Esophagus muscularis mucosa (tissue), 4 donors: Measurements from ENCODE around the gene EDEM1. TPM values are rescaled to one million over a fixed set of nuclear protein-coding genes. Genes with fewer than 3 reads are reported as not detected.

Experiments used
- DNase-seq: peaks from one replicate; pipeline ENCODE4 v3.0.0-alpha.2; 2017; ENCODE audit errors: extremely low spot score
- H3K27ac ChIP-seq, 4 donors: fragments of 200-600 bp; sonication (generic); replicated peaks in 1 of 4; 1 replicate in 3 of 4; 2 replicates in 1 of 4; pipeline ENCODE4 v1.5.1; 2016 to 2019; ENCODE audit warnings: mild to moderate bottlenecking in 1 of 4
- H3K27me3 ChIP-seq, 4 donors: fragments of 200-600 bp; sonication (generic); one replicate each; pipeline versions ENCODE4 v1.5.1 to v1.6.0; 2016 to 2019
- H3K36me3 ChIP-seq, 4 donors: fragments of 200-600 bp; sonication (generic); one replicate each; pipeline ENCODE4 v1.5.1; 2016 to 2019
- H3K4me1 ChIP-seq, 4 donors: fragments of 200-600 bp; sonication (generic); one replicate each; pipeline ENCODE4 v1.5.1; 2016 to 2019
- H3K4me3 ChIP-seq, 4 donors: fragments of 200-600 bp; sonication (generic); 1 replicate in 2 of 4; 2 replicates in 2 of 4; pipeline ENCODE4 v1.5.1; 2016 to 2019; ENCODE audit warnings: mild to moderate bottlenecking in 4 of 4, moderate library complexity in 1 of 4
- H3K9me3 ChIP-seq, 4 donors: fragments of 200-600 bp; sonication (generic); 1 replicate in 3 of 4; 2 replicates in 1 of 4; pipeline ENCODE4 v1.5.1; 2016 to 2019
- CTCF ChIP-seq, 3 experiments: fragments of 200-600 bp in 2 of 3; fragments of 450-650 bp in 1 of 3; sonication (generic) in 2 of 3; IDR thresholded peaks; one replicate each; pipeline ENCODE4 v1.5.1; 2017 to 2019; ENCODE audit warnings: antibody characterized with exemption in 3 of 3, mild to moderate bottlenecking in 2 of 3, moderate library complexity in 1 of 3
- EP300 ChIP-seq: sonication (generic); formaldehyde crosslinking; IDR thresholded peaks from one replicate; pipeline ENCODE4 v1.6.1; 2017; ENCODE audit warnings: antibody characterized with exemption
- POLR2A ChIP-seq: fragments of 450-650 bp; IDR thresholded peaks from one replicate; pipeline ENCODE4 v1.6.1; 2017; ENCODE audit warnings: antibody characterized with exemption, moderate library complexity, mild to moderate bottlenecking, low read depth
- POLR2AphosphoS5 ChIP-seq, 2 donors: sonication (generic); formaldehyde crosslinking; IDR thresholded peaks; one replicate each; pipeline ENCODE4 v1.6.1; 2017; ENCODE audit warnings: antibody characterized with exemption in 2 of 2
- WGBS: methylation state at CpG from one replicate; pipeline ENCODE4 v1.1.5; 2018; 5-methylcytosine and 5-hydroxymethylcytosine counted together
- intact Hi-C: fragments of 100-400 bp; cut with DNase I; formaldehyde crosslinking; loops from one replicate; pipeline ENCODE4 v1.15.1; 2023
- total RNA-seq, 4 donors: library from RNA; depleted of rRNA; stranded (reverse); fragments of >200 nt; gene quantifications; one replicate each; pipeline versions ENCODE4 v1.1.0 to v1.2.1, GENCODE V29; 2016

The EDEM1 gene
- total RNA-seq, 4 donors from 2014 or later, result 16.6 to 23.3 (median 19.3) TPM

GRCh38 chr3:5220667-5221431, 33.3 kb downstream of the EDEM1 start:
- intact Hi-C loops, result no loop called here
- no peak for TF ChIP-seq POLR2AphosphoS5 (IDR thresholded peaks at IDR 0.05)
- no peak for TF ChIP-seq POLR2A
- TF ChIP-seq EP300, result no peak
- no peak for TF ChIP-seq CTCF (IDR thresholded peaks at IDR 0.05)

GRCh38 chr3:5221701-5222100, 34.2 kb downstream of the EDEM1 start:
- Histone ChIP-seq H3K27me3 (no peaks in the 10 kb centered on the region), H3K9me3 (no peaks in the 10 kb centered on the region), H3K27ac (no peak overlapping the region), H3K4me1 (peaks cover 6 to 19% (median 17%) of the 10 kb centered on the region in 4 donors), H3K4me3 (no peak overlapping the region), H3K36me3 (peaks cover 6 to 28% (median 18%) of the 10 kb centered on the region in 4 donors)
- 57% methylated on average over 6 of the region's 6 CpGs for WGBS
- DNase-seq, result no peak
- TF ChIP-seq EP300, result no peak
- TF ChIP-seq CTCF (IDR thresholded peaks at IDR 0.05), result no peak
- no peak for TF ChIP-seq POLR2AphosphoS5 (IDR thresholded peaks at IDR 0.05)
- no peak for TF ChIP-seq POLR2A
- intact Hi-C loops, result no loop called here

More at GRCh38 chr3:5220667-5221431, 33.3 kb downstream of the EDEM1 start:
- Histone ChIP-seq H3K36me3 (peaks cover 14 to 37% (median 25%) of the 10 kb centered on the region in 4 donors), H3K27me3 (no peaks in the 10 kb centered on the region), H3K27ac (no peak overlapping the region), H3K4me1 (peaks cover 6 to 19% (median 17%) of the 10 kb centered on the region in 4 donors), H3K4me3 (no peak overlapping the region), H3K9me3 (no peaks in the 10 kb centered on the region)
- DNase-seq, result no peak
- WGBS, result 92% methylated on average over 10 of the region's 11 CpGs

- TF ChIP-seq POLR2AphosphoS5 (IDR thresholded peaks at IDR 0.05), result no peak
- no peak for TF ChIP-seq POLR2A
- no peak for TF ChIP-seq EP300
- TF ChIP-seq CTCF (IDR thresholded peaks at IDR 0.05), result no peak
- Histone ChIP-seq H3K9me3 (no peaks in the 10 kb centered on the region), H3K4me1 (peaks cover 6 to 19% (median 17%) of the 10 kb centered on the region in 4 donors), H3K27me3 (no peaks in the 10 kb centered on the region), H3K36me3 (peaks cover 0 to 21% (median 11%) of the 10 kb centered on the region in 4 donors), H3K27ac (no peak overlapping the region), H3K4me3 (no peak overlapping the region)
- 91% methylated on average over 13 of the region's 13 CpGs for WGBS
- DNase-seq, result no peak
- intact Hi-C loops, result no loop called here
Observed at GRCh38 chr3:5222283-5223005, 34.9 kb downstream of the EDEM1 start.

DNA sequence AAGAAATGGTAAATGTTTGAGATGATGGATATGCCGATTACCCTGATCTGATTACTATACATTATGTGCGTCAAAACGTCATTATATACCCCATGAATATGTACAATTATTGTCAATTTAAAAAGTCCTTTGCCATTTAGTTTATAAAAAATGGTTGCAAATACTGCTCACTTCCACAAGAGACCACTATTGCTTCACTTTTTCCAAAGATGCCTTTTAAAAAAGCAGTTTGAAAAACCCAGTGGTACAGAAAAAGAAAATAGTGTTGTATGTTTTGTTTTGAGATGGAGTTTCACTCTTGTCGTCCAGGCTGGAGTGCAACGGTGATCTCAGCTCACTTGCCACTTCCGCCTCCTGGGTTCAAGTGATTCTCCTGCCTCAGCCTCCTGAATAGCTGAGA, 39.3 kb downstream of the EDEM1 start:
- 41% methylated on average over 6 of the region's 6 CpGs for WGBS
- DNase-seq, result no peak
- H3K27ac ChIP-seq, result no peak overlapping the region
- intact Hi-C loops, result no loop called here
- H3K4me3 ChIP-seq, result no peak overlapping the region
- H3K9me3 ChIP-seq, result no peaks in the 10 kb centered on the region
- TF ChIP-seq POLR2A, result no peak
- TF ChIP-seq CTCF (IDR thresholded peaks at IDR 0.05), result peak; percentile 24 to 36 (median 30)
- peaks cover 0 to 4% (median 0%) of the 10 kb centered on the region in 4 donors for H3K27me3 ChIP-seq
- H3K36me3 ChIP-seq, result no peaks in the 10 kb centered on the region
- H3K4me1 ChIP-seq, result no peaks in the 10 kb centered on the region
